Stimulated activated CD8-positive, alpha-beta memory T cell treated with anti-CD3 and anti-CD28 coated beads, Interleukin-4, amount 100 ng/mL, for 4 hours (primary cell): Measurements from ENCODE around the gene UBR3.

Experiments used
- DNase-seq, 2 donors: peaks; one replicate each; pipeline ENCODE4 v3.0.0-alpha.2; 2020; ENCODE audit warnings: low read depth in 2 of 2, low spot score in 1 of 2

UBR3 gene

GRCh38 chr2:170038734-170039133, 211.5 kb downstream of the UBR3 start:
- no peak for DNase-seq

GRCh38 chr2:170039401-170040172, 212.3 kb downstream of the UBR3 start:
- no peak for DNase-seq

- no peak for DNase-seq
These were observed 217.7 kb downstream of the UBR3 start for GRCh38 chr2:170044751-170045478.

- DNase-seq = no peak
These were observed 220.2 kb downstream of the UBR3 start for GRCh38 chr2:170047331-170048065.

- no peak for DNase-seq
These were observed 224.9 kb downstream of the UBR3 start for GRCh38 chr2:170052151-170052550.

GRCh38 chr2:170054997-170055396, 227.7 kb downstream of the UBR3 start:
- DNase-seq = no peak

- no peak for DNase-seq
These were observed 229.6 kb downstream of the UBR3 start for GRCh38 chr2:170056900-170057299.

- DNase-seq = no peak
These were observed 236.4 kb downstream of the UBR3 start for GRCh38 chr2:170063456-170064235.

GRCh38 chr2:170070778-170071177, 243.5 kb downstream of the UBR3 start:
- DNase-seq = no peak

GRCh38 chr2:170073288-170073687, 246.0 kb downstream of the UBR3 start:
- DNase-seq = no peak

- DNase-seq = no peak
These were observed 248.9 kb downstream of the UBR3 start for GRCh38 chr2:170076189-170076588.

- DNase-seq = no peak
These were observed 250.7 kb downstream of the UBR3 start for GRCh38 chr2:170077830-170078569.

GRCh38 chr2:170084820-170085491, 257.7 kb downstream of the UBR3 start:
- no peak for DNase-seq

GRCh38 chr2:170086117-170086688, 258.9 kb downstream of the UBR3 start:
- DNase-seq = no peak

- DNase-seq = no peak
These were observed 259.6 kb downstream of the UBR3 start for GRCh38 chr2:170086751-170087412.

- no peak for DNase-seq
These were observed 260.1 kb downstream of the UBR3 start for GRCh38 chr2:170087413-170087793.

- no peak for DNase-seq
These were observed 261.5 kb downstream of the UBR3 start for GRCh38 chr2:170088776-170089175.

- no peak for DNase-seq
These were observed 263.0 kb downstream of the UBR3 start for GRCh38 chr2:170090229-170090628.

GRCh38 chr2:170091436-170091835, 264.2 kb downstream of the UBR3 start:
- no peak for DNase-seq
